ENCODE measurements around the gene CRADD. TPM values are rescaled to one million over a fixed set of nuclear protein-coding genes. Genes with fewer than 3 reads are reported as not detected.
A peak's percentile ranks its signal among the peaks of the same experiment; 100 is the strongest.

The CRADD gene
- total and polyA plus RNA-seq, 2 experiments from 2014 or later, result 18.6 to 21.5 TPM

DNA sequence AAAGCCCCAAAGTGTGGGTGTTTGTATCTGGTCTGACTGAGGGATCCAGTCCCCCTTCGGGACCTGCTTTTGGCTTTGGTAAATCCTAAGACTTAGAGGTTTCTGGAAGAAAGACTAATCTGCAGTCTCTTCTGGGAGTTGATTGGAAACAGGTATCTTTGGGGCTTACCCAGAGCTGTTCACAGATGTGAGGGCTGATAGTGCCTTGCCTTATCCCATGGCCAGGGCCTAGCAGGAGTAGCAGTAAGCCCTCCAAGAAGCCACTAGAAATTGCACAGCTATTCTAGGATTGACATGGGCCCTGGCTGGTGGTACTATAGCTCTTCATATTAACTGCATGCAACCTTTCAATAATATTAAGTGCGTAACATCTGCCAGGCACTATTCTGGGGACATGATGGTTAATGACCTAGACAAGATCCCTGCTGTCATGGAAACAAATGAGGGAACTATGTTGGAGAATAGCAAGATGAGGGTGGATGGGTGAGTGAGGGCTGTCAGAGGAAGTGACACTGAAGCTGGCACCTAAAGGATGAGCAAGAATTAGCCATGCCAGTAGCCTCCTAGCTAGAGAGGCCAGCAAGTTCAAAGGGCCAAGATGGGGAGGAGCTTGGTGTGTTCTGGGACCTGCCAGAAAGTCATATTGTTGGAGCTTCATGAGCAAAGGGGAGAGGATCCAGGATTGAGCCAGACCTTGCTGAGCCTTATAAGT is 71.7 kb downstream of the CRADD start:
- Histone ChIP-seq H3K36me3 (ENCODE audit: low read depth) (no peaks in the 10 kb centered on the region), H3K9ac (no peak overlapping the region), H3K27me3 (replicated peaks; ENCODE audit: insufficient read depth) (no peaks in the 10 kb centered on the region), H3K79me2 (ENCODE audit: insufficient read depth) (no peaks in the 10 kb centered on the region), H3K9me3 (ENCODE audit: low read depth) (no peaks in the 10 kb centered on the region), H4K20me1 (ENCODE audit: insufficient read depth) (no peaks in the 10 kb centered on the region), H3F3A (ENCODE audit: insufficient read depth) (0 out of 2 replicates have a peak, but pooled peaks cover 8% of the 10 kb centered on the region), H3K4me2 (ENCODE audit: unreplicated experiment) (no peak overlapping the region), H3K4me3 (no peak overlapping the region), H3K27ac (no peak overlapping the region), H3K4me1 (ENCODE audit: insufficient read depth) (0 out of 2 replicates have a peak, but pooled peaks cover 4% of the 10 kb centered on the region), H3K9me2 (ENCODE audit: insufficient read depth) (no peaks in the 10 kb centered on the region), H2AFZ (no peak overlapping the region)
- in situ Hi-C loops (cut with MboI), result loop anchor here (10.0 kb wide), 1 partner anchor 346 kb away; no protein-coding TSS in a partner anchor
- 98 to 100% methylated on average over 2 of the region's 2 CpGs for WGBS, 2 experiments (ENCODE audit: low coverage in 1 of 2, low lambda C conversion rate in 2 of 2, missing lambda C conversion rate in 2 of 2)
- no peak for DNase-seq
- TF ChIP-seq EZH2phosphoT487 (IDR thresholded peaks at IDR 0.05; ENCODE audit: insufficient read depth, low read depth), result no peak
- no peak for TF ChIP-seq EZH2 (IDR thresholded peaks at IDR 0.05; ENCODE audit: insufficient read depth, poor library complexity, severe bottlenecking)

DNA sequence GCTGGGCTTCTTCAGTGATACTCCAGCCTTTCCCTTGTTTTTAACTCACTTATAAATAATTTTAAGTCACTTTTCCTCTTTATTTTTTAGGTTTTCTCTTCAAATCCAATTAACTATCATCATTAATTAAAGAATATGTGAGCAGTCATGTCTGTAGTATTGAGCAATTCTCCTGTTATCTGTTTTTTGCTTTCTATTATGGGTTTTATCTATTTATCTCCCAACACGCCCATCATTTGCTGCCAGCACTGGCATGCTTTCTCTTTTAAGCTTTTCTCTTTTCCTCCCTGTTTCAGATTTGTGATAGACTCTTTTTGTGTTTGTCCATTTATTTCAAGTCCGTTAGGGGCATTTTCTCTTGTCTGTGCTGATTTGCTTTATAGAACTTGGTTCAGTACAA is 72.3 kb downstream of the CRADD start:
- H3K36me3 ChIP-seq (ENCODE audit: low read depth), result no peaks in the 10 kb centered on the region
- H3K27ac ChIP-seq, result no peak overlapping the region
- H4K20me1 ChIP-seq (ENCODE audit: insufficient read depth), result no peaks in the 10 kb centered on the region
- H3K4me3 ChIP-seq, result no peak overlapping the region
- H2AFZ ChIP-seq, result no peak overlapping the region
- TF ChIP-seq EZH2 (IDR thresholded peaks at IDR 0.05; ENCODE audit: insufficient read depth, poor library complexity, severe bottlenecking) (no peak), EZH2phosphoT487 (IDR thresholded peaks at IDR 0.05; ENCODE audit: insufficient read depth, low read depth) (no peak)
- H3K79me2 ChIP-seq (ENCODE audit: insufficient read depth), result no peaks in the 10 kb centered on the region
- H3K27me3 ChIP-seq (replicated peaks; ENCODE audit: insufficient read depth), result no peaks in the 10 kb centered on the region
- no peaks in the 10 kb centered on the region for H3K9me2 ChIP-seq (ENCODE audit: insufficient read depth)
- no peak for DNase-seq
- in situ Hi-C loops (cut with MboI), result loop anchor here (10.0 kb wide), 1 partner anchor 345 kb away; no protein-coding TSS in a partner anchor
- H3K9ac ChIP-seq, result no peak overlapping the region
- 82% methylated on average over 2 of the region's 2 CpGs for WGBS, 2 experiments (ENCODE audit: low coverage in 1 of 2, low lambda C conversion rate in 2 of 2, missing lambda C conversion rate in 2 of 2)
- no peaks in the 10 kb centered on the region for H3K9me3 ChIP-seq (ENCODE audit: low read depth)
- H3K4me1 ChIP-seq (ENCODE audit: insufficient read depth), result 0 out of 2 replicates have a peak, but pooled peaks cover 4% of the 10 kb centered on the region
- H3K4me2 ChIP-seq (ENCODE audit: unreplicated experiment), result no peak overlapping the region
- H3F3A ChIP-seq (ENCODE audit: insufficient read depth), result 0 out of 2 replicates have a peak, but pooled peaks cover 8% of the 10 kb centered on the region

DNA sequence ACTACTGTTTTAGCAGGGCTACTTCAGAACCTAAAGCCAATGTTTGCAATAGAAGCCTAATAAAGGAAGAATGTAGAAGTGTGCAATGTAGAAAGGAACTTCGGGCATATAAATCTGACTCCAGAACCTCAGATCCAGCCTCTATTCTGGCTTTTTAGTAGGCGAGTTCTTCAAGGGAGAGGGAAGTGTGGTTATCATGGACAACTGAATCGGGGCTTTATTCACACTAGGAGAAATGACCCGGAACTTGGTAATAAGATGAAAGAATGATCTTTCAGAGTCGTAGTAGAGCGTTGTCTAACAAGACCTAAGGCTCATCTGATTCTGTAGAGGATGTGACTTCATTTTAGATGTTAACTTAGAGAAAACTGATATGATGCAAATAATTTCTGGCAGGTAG is 72.9 kb downstream of the CRADD start:
- Histone ChIP-seq H3F3A (ENCODE audit: insufficient read depth) (0 out of 2 replicates have a peak, but pooled peaks cover 8% of the 10 kb centered on the region), H3K9ac (no peak overlapping the region), H3K27me3 (replicated peaks; ENCODE audit: insufficient read depth) (no peaks in the 10 kb centered on the region), H3K9me3 (ENCODE audit: low read depth) (no peaks in the 10 kb centered on the region), H3K4me3 (no peak overlapping the region), H2AFZ (no peak overlapping the region), H4K20me1 (ENCODE audit: insufficient read depth) (no peaks in the 10 kb centered on the region), H3K4me2 (ENCODE audit: unreplicated experiment) (no peak overlapping the region), H3K79me2 (ENCODE audit: insufficient read depth) (no peaks in the 10 kb centered on the region), H3K27ac (no peak overlapping the region), H3K9me2 (ENCODE audit: insufficient read depth) (no peaks in the 10 kb centered on the region), H3K4me1 (ENCODE audit: insufficient read depth) (0 out of 2 replicates have a peak, but pooled peaks cover 4% of the 10 kb centered on the region), H3K36me3 (ENCODE audit: low read depth) (no peaks in the 10 kb centered on the region)
- in situ Hi-C loops (cut with MboI), result no loop called here
- no peak for TF ChIP-seq EZH2phosphoT487 (IDR thresholded peaks at IDR 0.05; ENCODE audit: insufficient read depth, low read depth)
- no peak for TF ChIP-seq EZH2 (IDR thresholded peaks at IDR 0.05; ENCODE audit: insufficient read depth, poor library complexity, severe bottlenecking)
- no peak for DNase-seq
- 87 to 92% methylated on average over 6 of the region's 6 CpGs for WGBS, 2 experiments (ENCODE audit: low coverage in 1 of 2, low lambda C conversion rate in 2 of 2, missing lambda C conversion rate in 2 of 2)

DNA sequence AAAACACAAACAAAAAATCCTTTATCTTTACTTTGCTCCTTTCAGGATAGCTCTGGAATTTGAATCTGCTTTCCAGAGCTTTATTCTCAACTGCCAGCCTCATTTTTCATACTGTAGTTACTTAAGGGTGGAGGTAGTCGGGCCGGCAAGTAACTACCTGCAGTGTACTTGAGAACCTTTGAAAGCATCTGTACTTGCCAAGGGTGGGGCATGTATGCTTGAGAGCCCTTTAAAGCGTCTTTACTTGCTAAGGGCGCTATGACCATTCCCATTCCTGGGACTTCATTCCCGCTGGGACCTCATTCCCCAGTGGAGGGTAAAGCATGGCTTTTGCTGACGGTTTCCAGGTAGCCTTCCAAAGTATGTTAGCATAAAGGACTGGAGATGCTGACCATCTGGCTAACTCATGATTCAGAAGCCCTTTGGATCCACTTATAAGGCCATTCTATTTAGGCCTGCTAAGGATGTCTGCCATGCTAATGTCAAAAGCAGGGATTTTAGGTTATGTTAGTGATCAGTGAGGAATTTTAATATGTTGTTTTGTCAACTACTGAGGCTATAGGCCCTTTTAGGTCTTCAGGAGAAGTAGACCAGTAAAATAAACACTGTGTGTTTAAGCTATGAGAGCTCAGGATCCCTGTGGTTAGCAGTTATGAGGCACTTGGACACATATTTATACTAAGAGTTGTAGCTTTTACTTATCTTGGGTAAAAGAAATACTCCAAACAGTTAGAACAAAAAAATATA is 74.9 kb downstream of the CRADD start:
- no peak for TF ChIP-seq EZH2phosphoT487 (IDR thresholded peaks at IDR 0.05; ENCODE audit: insufficient read depth, low read depth)
- TF ChIP-seq EZH2 (IDR thresholded peaks at IDR 0.05; ENCODE audit: insufficient read depth, poor library complexity, severe bottlenecking), result no peak
- WGBS, 2 experiments (ENCODE audit: low coverage in 1 of 2, low lambda C conversion rate in 2 of 2, missing lambda C conversion rate in 2 of 2), result 96 to 99% methylated on average over 6 of the region's 6 CpGs
- in situ Hi-C loops (cut with MboI), result no loop called here

More for the DNA sequence above, 74.9 kb downstream of the CRADD start:
- peak; percentile 12 for DNase-seq
- Histone ChIP-seq H4K20me1 (ENCODE audit: insufficient read depth) (no peaks in the 10 kb centered on the region), H3K27ac (no peak overlapping the region), H3K9me2 (ENCODE audit: insufficient read depth) (no peaks in the 10 kb centered on the region), H3K9me3 (ENCODE audit: low read depth) (no peaks in the 10 kb centered on the region), H3K4me3 (no peak overlapping the region), H2AFZ (no peak overlapping the region), H3K4me2 (ENCODE audit: unreplicated experiment) (no peak overlapping the region), H3K79me2 (ENCODE audit: insufficient read depth) (no peaks in the 10 kb centered on the region), H3F3A (ENCODE audit: insufficient read depth) (0 out of 2 replicates have a peak, but pooled peaks cover 8% of the 10 kb centered on the region), H3K36me3 (ENCODE audit: low read depth) (no peaks in the 10 kb centered on the region), H3K4me1 (ENCODE audit: insufficient read depth) (0 out of 2 replicates have a peak, but pooled peaks cover 4% of the 10 kb centered on the region), H3K9ac (no peak overlapping the region), H3K27me3 (replicated peaks; ENCODE audit: insufficient read depth) (no peaks in the 10 kb centered on the region)

All from GM23248 (cell line).